ENCODE data around the gene TRIM26.
"Not testable (repeated sequence)": the region's sequence is repeated elsewhere in the genome, so short reads cannot be mapped to it uniquely, and the experiment has no call there.

TRIM26 gene

DNA sequence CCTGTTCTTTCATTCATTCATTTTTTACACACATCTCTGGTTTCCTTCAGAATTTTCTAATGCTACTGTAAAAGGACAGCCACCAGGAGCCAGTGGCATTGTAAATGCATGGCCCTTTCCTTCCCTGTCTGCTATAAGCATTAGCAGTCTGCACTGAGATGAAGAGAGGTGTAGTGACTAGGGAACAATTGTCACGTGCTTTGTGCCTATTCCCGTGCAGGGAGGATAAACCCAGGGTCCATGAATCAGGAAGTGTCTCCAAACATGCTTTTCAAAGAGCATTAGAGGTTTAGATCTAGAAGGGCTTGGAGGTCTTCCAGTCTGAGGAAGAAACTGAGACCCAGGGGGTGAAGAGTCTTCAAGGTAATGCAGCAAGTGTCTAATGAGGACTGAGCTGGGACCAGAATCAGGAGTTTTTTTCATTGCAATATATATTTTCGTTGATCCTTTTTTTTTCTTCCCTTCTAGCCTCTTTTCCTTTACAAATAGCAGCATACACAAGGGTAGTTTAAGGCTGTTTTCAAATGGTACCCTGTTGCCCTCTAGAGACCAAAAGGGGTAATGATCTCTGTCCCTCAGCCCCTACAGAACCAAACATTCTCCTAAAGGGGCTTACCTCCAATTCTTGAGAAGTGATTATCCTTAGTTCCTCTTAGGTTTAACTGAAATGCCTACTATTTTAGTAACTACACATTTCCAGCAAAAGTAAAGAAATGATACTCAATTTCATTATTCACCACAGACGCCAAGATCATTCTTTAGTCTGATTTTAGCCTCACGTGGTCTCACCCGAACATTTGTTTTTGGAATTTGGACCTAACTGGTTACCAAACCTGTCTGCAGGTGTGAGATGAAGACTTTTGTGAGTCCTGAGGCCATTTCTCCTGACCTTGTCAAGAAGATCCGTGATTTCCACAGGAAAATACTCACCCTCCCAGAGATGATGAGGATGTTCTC lies 43.3 kb downstream of the TRIM26 start (continued):
- TF ChIP-seq PPARA (CRISPR knock-in tag; IDR thresholded peaks at IDR 0.05; ENCODE audit: borderline replicate concordance) = no peak
- TF ChIP-seq TOX (CRISPR knock-in tag; IDR thresholded peaks at IDR 0.05; ENCODE audit: borderline replicate concordance) = no peak
- TF ChIP-seq ISL1 (CRISPR knock-in tag; IDR thresholded peaks at IDR 0.05) = no peak

- ATAC-seq = no peak
- no peak for TF ChIP-seq ESRRG (CRISPR knock-in tag; IDR thresholded peaks at IDR 0.05)
- no peak for TF ChIP-seq RARB (CRISPR knock-in tag; IDR thresholded peaks at IDR 0.05)
- TF ChIP-seq GLIS3 (CRISPR knock-in tag; IDR thresholded peaks at IDR 0.05) = no peak
- no peak for TF ChIP-seq TCF4 (CRISPR knock-in tag; IDR thresholded peaks at IDR 0.05; ENCODE audit: borderline replicate concordance)
- no peak for TF ChIP-seq ZFP3 (CRISPR knock-in tag; IDR thresholded peaks at IDR 0.05)
- TF ChIP-seq SNAI2 (CRISPR knock-in tag; IDR thresholded peaks at IDR 0.05) = no peak
- TF ChIP-seq, protein P1, sequence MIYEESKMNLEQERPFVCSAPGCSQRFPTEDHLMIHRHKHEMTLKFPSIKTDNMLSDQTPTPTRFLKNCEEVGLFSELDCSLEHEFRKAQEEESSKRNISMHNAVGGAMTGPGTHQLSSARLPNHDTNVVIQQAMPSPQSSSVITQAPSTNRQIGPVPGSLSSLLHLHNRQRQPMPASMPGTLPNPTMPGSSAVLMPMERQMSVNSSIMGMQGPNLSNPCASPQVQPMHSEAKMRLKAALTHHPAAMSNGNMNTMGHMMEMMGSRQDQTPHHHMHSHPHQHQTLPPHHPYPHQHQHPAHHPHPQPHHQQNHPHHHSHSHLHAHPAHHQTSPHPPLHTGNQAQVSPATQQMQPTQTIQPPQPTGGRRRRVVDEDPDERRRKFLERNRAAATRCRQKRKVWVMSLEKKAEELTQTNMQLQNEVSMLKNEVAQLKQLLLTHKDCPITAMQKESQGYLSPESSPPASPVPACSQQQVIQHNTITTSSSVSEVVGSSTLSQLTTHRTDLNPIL (CRISPR knock-in tag; IDR thresholded peaks at IDR 0.05; ENCODE audit: low read depth) = no peak
- no peak for TF ChIP-seq CSDC2 (CRISPR knock-in tag; IDR thresholded peaks at IDR 0.05)
- TF ChIP-seq OSR1 (CRISPR knock-in tag; IDR thresholded peaks at IDR 0.05) = no peak
- TF ChIP-seq ISL1 (CRISPR knock-in tag; IDR thresholded peaks at IDR 0.05) = no peak
- TF ChIP-seq PATZ1 (CRISPR knock-in tag; IDR thresholded peaks at IDR 0.05; ENCODE audit: borderline replicate concordance) = no peak
- TF ChIP-seq, protein P2, sequence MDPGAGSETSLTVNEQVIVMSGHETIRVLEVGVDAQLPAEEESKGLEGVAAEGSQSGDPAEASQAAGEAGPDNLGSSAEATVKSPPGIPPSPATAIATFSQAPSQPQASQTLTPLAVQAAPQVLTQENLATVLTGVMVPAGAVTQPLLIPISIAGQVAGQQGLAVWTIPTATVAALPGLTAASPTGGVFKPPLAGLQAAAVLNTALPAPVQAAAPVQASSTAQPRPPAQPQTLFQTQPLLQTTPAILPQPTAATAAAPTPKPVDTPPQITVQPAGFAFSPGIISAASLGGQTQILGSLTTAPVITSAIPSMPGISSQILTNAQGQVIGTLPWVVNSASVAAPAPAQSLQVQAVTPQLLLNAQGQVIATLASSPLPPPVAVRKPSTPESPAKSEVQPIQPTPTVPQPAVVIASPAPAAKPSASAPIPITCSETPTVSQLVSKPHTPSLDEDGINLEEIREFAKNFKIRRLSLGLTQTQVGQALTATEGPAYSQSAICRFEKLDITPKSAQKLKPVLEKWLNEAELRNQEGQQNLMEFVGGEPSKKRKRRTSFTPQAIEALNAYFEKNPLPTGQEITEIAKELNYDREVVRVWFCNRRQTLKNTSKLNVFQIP (CRISPR knock-in tag; IDR thresholded peaks at IDR 0.05; ENCODE audit: borderline replicate concordance, low read depth) = no peak
These were observed 44.5 kb downstream of the TRIM26 start for GRCh38 chr6:30168741-30169140.

GRCh38 chr6:30167101-30167500 lies 46.1 kb downstream of the TRIM26 start:
- TF ChIP-seq CSRNP3 (CRISPR knock-in tag; IDR thresholded peaks at IDR 0.05) (no peak), SNAI2 (CRISPR knock-in tag; IDR thresholded peaks at IDR 0.05) (no peak), PPARA (CRISPR knock-in tag; IDR thresholded peaks at IDR 0.05; ENCODE audit: borderline replicate concordance) (no peak), ARNTL (CRISPR knock-in tag; IDR thresholded peaks at IDR 0.05; ENCODE audit: borderline replicate concordance, low read depth) (no peak), ZFP3 (CRISPR knock-in tag; IDR thresholded peaks at IDR 0.05) (no peak), CSDC2 (CRISPR knock-in tag; IDR thresholded peaks at IDR 0.05) (no peak), ZNF70 (CRISPR knock-in tag; IDR thresholded peaks at IDR 0.05) (no peak), ZNF565 (CRISPR knock-in tag; conservative IDR thresholded peaks at IDR 0.05; ENCODE audit: low read depth) (no peak), OSR1 (CRISPR knock-in tag; IDR thresholded peaks at IDR 0.05) (no peak), ISL1 (CRISPR knock-in tag; IDR thresholded peaks at IDR 0.05) (no peak), GLIS3 (CRISPR knock-in tag; IDR thresholded peaks at IDR 0.05) (no peak), PATZ1 (CRISPR knock-in tag; IDR thresholded peaks at IDR 0.05; ENCODE audit: borderline replicate concordance) (no peak), RARB (CRISPR knock-in tag; IDR thresholded peaks at IDR 0.05) (no peak), ZFP30 (CRISPR knock-in tag; IDR thresholded peaks at IDR 0.05) (no peak), BACH2 (CRISPR knock-in tag; IDR thresholded peaks at IDR 0.05; ENCODE audit: borderline replicate concordance) (no peak), ESRRG (CRISPR knock-in tag; IDR thresholded peaks at IDR 0.05) (no peak)
- TF ChIP-seq, protein P1 (CRISPR knock-in tag; IDR thresholded peaks at IDR 0.05; ENCODE audit: low read depth) = no peak
- ATAC-seq = no peak

DNA sequence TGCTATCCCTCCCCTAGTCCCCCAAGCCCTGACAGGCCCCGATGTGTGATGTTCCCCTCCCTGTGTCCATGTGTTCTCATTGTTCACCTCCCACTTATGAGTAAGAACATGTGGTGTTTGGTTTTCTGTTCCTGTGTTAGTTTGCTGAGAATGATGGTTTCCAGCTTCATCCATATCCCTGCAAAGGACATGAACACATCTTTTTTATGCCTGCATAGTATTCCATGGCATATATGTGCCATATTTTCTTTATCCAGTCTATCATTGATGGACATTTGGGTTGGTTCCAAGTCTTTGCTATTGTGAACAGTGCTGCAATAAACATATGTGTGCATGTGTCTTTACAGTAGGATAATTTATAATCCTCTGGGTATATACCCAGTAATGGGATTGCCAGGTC lies 48.0 kb downstream of the TRIM26 start:
- not testable (repeated sequence) for ATAC-seq
